Ectodermal cell (in vitro differentiated cells): ENCODE data around the gene MINDY3.

Source experiments
- H3K27ac ChIP-seq: 2 replicates; pipeline ENCODE4 v1.7.0; 2013; ENCODE audit warnings: mild to moderate bottlenecking, low read depth, low read length; ENCODE audit not compliant: insufficient read depth, poor library complexity, severe bottlenecking
- H3K27me3 ChIP-seq: 2 replicates; pipeline ENCODE4 v1.7.0; 2013; ENCODE audit warnings: mild to moderate bottlenecking, low read length; ENCODE audit not compliant: insufficient read depth, control insufficient read depth, poor library complexity, severe bottlenecking
- H3K36me3 ChIP-seq: one replicate; pipeline ENCODE4 v1.7.0; 2013; ENCODE audit warnings: low read length; ENCODE audit not compliant: control insufficient read depth, insufficient read depth
- H3K4me1 ChIP-seq: one replicate; pipeline ENCODE4 v1.7.0; 2013; ENCODE audit warnings: low read length; ENCODE audit not compliant: control insufficient read depth, insufficient read depth
- H3K4me3 ChIP-seq: 2 replicates; pipeline ENCODE4 v1.7.0; 2013; ENCODE audit warnings: low read depth, low read length, control low read depth; ENCODE audit not compliant: insufficient read depth
- H3K9me3 ChIP-seq: 2 replicates; pipeline ENCODE4 v1.7.0; 2013; ENCODE audit warnings: mild to moderate bottlenecking, low read length, moderate library complexity; ENCODE audit not compliant: control insufficient read depth
- WGBS, 2 experiments: methylation state at CpG; one replicate each; pipeline ENCODE4 v1.1.7; 2013; ENCODE audit warnings: missing lambda C conversion rate in 2 of 2; 5-methylcytosine and 5-hydroxymethylcytosine counted together

MINDY3 gene

DNA sequence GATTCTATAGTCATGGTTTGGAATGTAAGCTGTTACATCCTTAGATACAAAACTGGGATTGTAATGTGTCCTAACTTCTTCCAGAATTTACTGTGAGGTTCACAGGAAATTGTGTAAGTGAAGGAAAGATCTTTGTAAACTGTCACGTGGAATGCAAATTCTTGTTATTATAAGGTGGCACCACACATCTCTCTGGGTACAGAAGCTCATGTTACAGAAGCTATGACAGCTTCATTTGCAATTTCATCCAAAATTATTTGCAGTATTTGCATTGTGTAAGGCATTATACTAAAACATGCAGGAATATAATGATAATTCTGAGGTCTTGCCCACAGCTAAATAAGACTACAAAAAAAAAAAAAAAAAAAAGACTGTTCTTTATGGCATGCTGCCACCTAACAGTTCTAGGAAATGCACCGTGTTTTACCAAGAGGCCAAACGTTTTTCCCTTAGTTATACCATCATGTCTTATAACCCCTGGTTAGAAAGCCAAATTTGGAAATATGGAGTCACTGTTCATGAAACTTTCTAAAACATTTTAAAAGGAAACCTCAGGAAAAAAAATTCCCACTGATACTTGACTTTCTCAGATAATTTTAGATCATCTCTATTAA lies 17.6 kb downstream of the MINDY3 start:
- Histone ChIP-seq H3K27me3 (no peaks in the 10 kb centered on the region), H3K27ac (no peak overlapping the region), H3K36me3 (no peaks in the 10 kb centered on the region), H3K4me3 (no peak overlapping the region), H3K9me3 (no peaks in the 10 kb centered on the region), H3K4me1 (no peaks in the 10 kb centered on the region)
- 85 to 92% methylated on average over 3 of the region's 3 CpGs for WGBS, 2 experiments

DNA sequence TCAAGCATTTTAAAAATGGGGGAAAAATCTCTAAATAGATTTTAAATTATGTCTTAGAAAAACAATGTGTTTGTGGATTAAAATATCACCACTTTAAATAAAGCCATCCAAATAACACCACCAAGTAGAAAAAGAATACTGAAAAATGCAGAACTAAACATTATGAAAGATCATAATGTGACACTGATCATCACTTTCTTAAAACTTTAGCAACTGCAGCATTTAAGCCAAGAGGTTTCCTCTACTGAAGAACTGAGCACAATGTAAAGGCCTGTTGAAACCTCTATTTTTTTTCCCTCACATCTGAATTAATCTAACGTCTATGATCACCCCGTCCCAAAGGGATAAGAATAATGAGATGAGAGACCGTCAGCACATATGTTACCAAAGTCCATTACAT lies 18.6 kb downstream of the MINDY3 start:
- Histone ChIP-seq H3K9me3 (no peaks in the 10 kb centered on the region), H3K27me3 (no peaks in the 10 kb centered on the region), H3K4me1 (no peaks in the 10 kb centered on the region), H3K27ac (no peak overlapping the region), H3K4me3 (no peak overlapping the region), H3K36me3 (no peaks in the 10 kb centered on the region)
- 89 to 91% methylated on average over 2 to 3 of the region's 3 CpGs for WGBS, 2 experiments

DNA sequence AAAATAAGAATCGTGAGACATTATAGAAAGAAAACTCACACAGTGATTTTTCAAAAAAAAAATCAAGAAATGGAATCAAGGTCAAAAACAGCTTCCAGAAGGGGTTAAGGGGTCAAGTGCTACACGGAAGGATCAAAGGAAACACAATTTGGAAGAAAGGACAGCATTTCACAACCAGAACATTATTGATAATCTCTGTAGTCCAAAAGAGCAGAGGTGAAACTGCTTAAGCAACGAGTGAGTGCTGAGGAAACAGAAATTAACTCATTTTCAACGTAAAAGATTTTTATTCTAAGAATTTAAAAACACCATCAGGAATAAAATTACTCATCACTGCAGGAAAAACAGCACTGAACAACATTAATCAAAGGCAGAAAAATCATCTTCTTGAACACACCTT lies 23.5 kb downstream of the MINDY3 start:
- Histone ChIP-seq H3K9me3 (no peaks in the 10 kb centered on the region), H3K27ac (no peak overlapping the region), H3K4me3 (no peak overlapping the region), H3K36me3 (no peaks in the 10 kb centered on the region), H3K27me3 (no peaks in the 10 kb centered on the region), H3K4me1 (no peaks in the 10 kb centered on the region)
- WGBS, 2 experiments = 87 to 88% methylated on average over 4 of the region's 4 CpGs

DNA sequence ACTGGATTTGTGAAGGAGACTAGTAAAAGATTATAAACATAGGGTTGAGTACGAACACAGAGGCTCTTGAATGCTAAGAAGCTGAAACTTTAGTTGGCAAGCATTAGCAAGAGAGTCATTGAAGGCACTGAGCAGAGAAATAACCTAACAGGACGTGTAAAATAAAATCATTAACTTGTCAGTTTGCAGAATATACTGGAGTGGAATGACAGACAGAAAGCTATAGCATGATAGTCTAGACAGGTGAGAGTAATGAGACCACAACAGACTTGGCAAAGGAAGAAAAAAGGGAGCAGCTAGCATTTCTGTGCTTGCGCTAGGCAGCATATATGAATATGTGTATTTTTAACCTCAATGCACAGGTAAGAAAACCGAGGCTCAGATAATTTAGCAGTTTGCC lies 30.8 kb downstream of the MINDY3 start:
- Histone ChIP-seq H3K27ac (no peak overlapping the region), H3K27me3 (no peaks in the 10 kb centered on the region), H3K4me1 (no peaks in the 10 kb centered on the region), H3K36me3 (no peaks in the 10 kb centered on the region), H3K4me3 (no peak overlapping the region), H3K9me3 (no peaks in the 10 kb centered on the region)
- WGBS, 2 experiments = 90 to 94% methylated on average over 4 of the region's 4 CpGs

DNA sequence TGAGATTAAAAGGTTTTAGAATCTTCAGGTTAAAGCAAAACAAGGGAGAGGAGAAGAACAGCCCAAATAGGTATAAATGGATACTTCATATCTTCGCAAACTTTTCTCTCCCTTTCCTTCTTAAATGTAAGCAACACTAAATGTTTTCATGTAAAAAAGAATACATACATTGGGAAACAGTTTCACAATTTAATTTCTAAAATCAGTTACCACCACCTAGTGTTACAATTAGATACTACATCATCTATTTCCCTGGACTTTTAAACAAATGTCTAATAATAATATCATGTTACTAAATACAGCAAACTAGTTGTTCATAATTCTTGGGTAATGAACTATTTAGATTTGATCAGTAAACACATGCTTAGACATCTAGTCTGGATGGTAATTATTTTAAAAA lies 35.8 kb downstream of the MINDY3 start:
- Histone ChIP-seq H3K27me3 (no peaks in the 10 kb centered on the region), H3K4me1 (no peaks in the 10 kb centered on the region), H3K27ac (no peak overlapping the region), H3K4me3 (no peak overlapping the region), H3K9me3 (no peaks in the 10 kb centered on the region), H3K36me3 (no peaks in the 10 kb centered on the region)
- WGBS, 2 experiments = no CpG with 5 or more reads among the region's 1 CpG

DNA sequence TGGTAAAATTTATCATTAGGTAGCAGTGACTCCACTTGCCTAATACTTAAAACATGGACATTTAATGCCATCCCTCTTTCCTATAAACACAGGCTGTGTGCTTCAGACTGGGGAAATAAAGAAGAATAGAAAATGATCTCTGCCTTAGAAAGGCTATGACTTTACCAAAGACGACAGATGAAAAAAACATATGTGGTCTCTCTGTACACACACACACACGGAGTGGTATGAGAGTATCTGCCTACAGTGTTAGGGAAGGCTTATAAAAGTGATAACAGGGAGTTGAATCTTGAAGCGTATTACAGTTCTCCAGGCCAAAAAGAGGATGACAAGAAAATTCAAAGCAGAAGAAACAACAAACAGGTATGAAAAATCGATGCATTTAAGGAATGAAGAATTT lies 38.2 kb downstream of the MINDY3 start:
- no peaks in the 10 kb centered on the region for H3K4me1 ChIP-seq
- no peak overlapping the region for H3K4me3 ChIP-seq
- H3K36me3 ChIP-seq = no peaks in the 10 kb centered on the region
- WGBS, 2 experiments = 96 to 97% methylated on average over 4 of the region's 4 CpGs
- no peaks in the 10 kb centered on the region for H3K27me3 ChIP-seq
- H3K9me3 ChIP-seq = no peaks in the 10 kb centered on the region
- no peak overlapping the region for H3K27ac ChIP-seq

DNA sequence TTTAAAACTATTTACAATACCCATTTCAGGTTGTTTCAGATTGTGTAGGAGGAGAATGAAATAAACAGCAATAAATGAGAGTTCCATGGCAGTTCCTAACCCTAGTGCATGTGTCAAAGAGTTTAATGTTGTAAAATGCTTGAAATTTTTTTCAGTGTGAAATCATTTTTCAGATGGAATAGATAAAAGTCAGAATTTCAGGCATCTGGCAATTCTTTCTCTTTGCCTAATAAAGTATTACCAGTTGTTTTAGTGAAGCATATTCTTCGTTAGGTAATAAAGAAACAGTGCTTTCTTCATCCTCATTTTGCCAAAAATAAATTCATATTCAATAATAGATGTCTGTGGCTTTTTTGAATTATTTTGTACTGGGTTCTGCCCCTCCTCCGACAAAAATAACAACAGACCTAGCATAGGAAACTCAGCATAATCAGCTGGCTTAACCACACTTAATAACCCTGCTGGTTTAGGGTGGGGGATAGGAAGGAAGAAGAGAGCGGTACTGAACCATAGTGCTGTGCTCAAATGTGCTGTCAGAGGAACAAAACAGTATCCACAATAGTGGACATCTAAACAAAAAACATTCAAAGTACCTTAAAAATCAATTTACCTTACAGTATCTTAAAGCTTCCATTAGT lies 39.1 kb downstream of the MINDY3 start:
- H3K9me3 ChIP-seq = no peaks in the 10 kb centered on the region
- H3K36me3 ChIP-seq = no peaks in the 10 kb centered on the region
- no peaks in the 10 kb centered on the region for H3K4me1 ChIP-seq
- no peak overlapping the region for H3K4me3 ChIP-seq
- no peaks in the 10 kb centered on the region for H3K27me3 ChIP-seq
- 75% methylated on average over 1 of the region's 3 CpGs; no CpG with 5 or more reads in 1 of the 2 experiments for WGBS, 2 experiments
- H3K27ac ChIP-seq = no peak overlapping the region

DNA sequence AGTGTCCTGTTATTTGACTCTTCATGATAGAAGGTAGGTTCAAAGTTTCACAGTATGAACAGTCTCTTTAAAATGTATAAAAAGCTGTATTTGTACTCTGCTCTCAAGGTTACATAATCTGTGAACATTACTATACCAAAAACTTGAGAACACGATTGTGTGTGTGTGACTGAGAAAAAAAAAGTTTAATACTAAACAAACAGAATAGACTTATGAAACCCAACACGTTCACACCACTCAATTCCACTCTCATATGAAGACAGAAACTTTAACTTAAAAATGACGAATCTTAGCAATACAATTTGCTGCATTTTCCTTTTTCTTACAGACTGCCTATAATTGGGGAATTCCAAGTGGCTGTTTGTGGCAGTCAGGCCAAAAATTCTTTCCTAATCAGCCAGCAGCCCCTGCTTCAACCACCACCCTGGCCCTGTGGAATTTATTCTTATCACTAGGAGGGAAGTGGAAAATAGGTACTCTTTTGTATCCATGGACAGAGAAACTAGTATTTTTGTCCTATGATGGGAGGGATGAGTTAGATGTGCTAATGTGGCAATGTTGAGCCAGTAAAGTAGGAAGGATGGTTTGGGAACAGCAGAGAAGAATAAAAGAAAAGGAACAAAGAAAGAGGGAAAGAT lies 42.8 kb downstream of the MINDY3 start:
- 87 to 100% methylated on average over 2 of the region's 3 CpGs for WGBS, 2 experiments
- H3K4me1 ChIP-seq = no peaks in the 10 kb centered on the region
- H3K36me3 ChIP-seq = no peaks in the 10 kb centered on the region
- H3K27me3 ChIP-seq = no peaks in the 10 kb centered on the region
- H3K27ac ChIP-seq = no peak overlapping the region
- H3K4me3 ChIP-seq = no peak overlapping the region
- H3K9me3 ChIP-seq = no peaks in the 10 kb centered on the region

DNA sequence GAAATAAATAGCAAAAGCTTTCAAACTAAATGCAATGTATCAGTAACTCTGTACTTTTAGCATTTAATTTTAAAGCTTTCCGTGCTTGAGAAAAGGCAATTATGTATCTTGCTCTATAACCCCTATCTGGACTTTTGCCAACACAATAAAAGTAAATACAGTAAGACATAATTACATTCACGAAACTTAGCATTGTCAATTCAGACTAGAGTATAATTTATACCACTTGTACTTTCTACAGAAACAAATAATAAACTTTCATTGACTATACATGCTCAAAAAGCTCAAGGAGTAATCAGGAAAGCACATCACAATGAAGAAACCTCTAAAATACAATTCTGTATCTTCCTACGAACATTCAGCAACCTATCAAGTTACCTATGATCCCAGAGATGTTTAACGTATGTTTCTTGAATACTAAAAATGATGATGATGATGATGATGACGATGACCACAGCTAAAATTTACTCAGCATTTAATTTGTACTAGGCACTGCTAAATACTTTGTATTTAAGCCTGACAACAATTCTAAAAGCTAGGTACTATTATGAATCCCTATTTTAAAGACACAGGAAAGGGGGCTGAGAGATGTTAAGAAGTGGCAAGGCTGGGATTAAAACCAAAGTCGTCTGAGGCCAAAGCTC lies 44.9 kb downstream of the MINDY3 start:
- H3K27me3 ChIP-seq = no peaks in the 10 kb centered on the region
- 97 to 100% methylated on average over 4 to 6 of the region's 6 CpGs for WGBS, 2 experiments
- H3K36me3 ChIP-seq = no peaks in the 10 kb centered on the region
- H3K9me3 ChIP-seq = no peaks in the 10 kb centered on the region
- H3K4me1 ChIP-seq = no peaks in the 10 kb centered on the region
- no peak overlapping the region for H3K27ac ChIP-seq
- H3K4me3 ChIP-seq = no peak overlapping the region

DNA sequence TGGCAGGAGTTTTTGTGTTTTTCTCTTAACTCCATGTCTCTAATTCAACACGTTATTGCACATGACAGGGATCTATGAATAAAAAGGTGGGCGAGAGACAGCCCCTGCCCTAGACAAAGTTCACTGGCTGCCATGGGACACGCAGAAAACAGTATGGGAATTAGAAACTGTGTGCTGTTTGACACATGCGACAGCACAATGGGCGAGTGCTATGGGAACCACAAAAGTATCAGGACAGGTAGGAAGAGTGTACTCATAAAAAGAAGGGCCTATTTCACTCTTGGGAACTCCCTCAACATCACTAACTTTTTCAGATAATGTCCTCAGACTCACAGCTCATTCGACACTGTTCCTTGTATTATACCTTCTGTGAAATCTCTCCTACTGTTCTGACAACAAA lies 45.7 kb downstream of the MINDY3 start:
- Histone ChIP-seq H3K4me1 (no peaks in the 10 kb centered on the region), H3K4me3 (no peak overlapping the region), H3K27me3 (no peaks in the 10 kb centered on the region), H3K9me3 (no peaks in the 10 kb centered on the region), H3K27ac (no peak overlapping the region), H3K36me3 (no peaks in the 10 kb centered on the region)
- 95 to 98% methylated on average over 6 of the region's 6 CpGs for WGBS, 2 experiments
